ENCODE measurements around the gene CEPT1. TPM values are rescaled to one million over a fixed set of nuclear protein-coding genes. Genes with fewer than 3 reads are reported as not detected.

The CEPT1 gene
- total RNA-seq, 1 experiment from 2014 or later = 30.9 TPM

DNA sequence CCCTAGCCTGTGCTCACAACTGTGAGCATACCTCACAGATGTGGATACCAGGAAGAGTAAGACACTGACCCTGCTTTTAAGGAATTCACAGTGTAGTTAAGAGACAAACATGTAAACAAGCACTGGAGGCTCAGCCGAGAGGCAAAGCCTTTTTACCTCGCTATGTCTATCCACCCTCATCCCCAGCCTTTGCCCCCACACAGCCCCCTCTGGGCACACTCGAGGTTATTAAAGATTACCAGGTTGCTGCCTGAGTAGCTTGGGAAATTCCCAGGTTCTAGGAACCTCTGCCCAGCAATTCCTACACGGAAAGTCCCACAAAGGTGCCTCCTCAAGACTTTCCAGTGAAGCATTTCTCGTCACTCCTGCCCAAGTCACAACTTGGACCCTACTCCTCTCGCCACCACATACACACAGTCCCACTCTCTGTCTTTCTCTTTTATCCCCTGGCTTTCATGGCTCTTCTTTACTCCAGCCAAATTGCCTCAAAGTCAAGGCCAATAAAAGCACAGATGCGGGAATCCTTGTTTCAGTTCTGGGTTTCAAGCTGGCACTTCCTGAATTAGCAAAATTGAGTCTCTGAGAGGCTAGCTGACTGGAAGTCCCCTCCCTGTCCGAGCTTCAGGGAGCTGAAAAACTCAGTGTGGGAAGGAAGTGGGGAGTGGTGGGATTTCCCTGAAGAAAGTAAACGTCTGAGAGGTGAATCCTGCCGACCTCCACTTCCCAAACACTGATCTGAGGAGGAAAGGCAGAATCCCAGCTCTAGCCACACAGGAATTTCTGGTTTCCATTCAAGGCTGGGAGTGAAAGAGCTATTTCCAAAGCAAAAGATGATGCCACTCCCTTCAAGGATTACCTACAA is 52.9 kb downstream of the CEPT1 start:
- Histone ChIP-seq H3K9me3 (ENCODE audit: low read depth, low read length, poor library complexity, severe bottlenecking) (no peaks in the 10 kb centered on the region), H3K36me3 (ENCODE audit: insufficient read depth, low read length, poor library complexity, severe bottlenecking) (no peaks in the 10 kb centered on the region), H3K4me1 (ENCODE audit: insufficient read depth, low read length, poor library complexity, severe bottlenecking) (no peaks in the 10 kb centered on the region), H3K27ac (ENCODE audit: low read depth, low read length, poor library complexity, severe bottlenecking) (no peak overlapping the region), H3K4me3 (ENCODE audit: low read depth, low read length, poor library complexity, severe bottlenecking) (no peak overlapping the region), H3K27me3 (replicated peaks; ENCODE audit: insufficient read depth, low read depth, low read length, poor library complexity) (no peaks in the 10 kb centered on the region)
- no peak for DNase-seq (ENCODE audit: low spot score)
- BruUV-seq (replicated peaks) = no TSS peak
- ChIA-PET POLR2A (ENCODE audit: low non-redundant PET) (no interaction called here), CTCF (no interaction called here)
- intact Hi-C loops (cut with micrococcal nuclease; ENCODE audit: unreplicated experiment) = no loop called here
- TF ChIP-seq EZH2 (IDR thresholded peaks at IDR 0.05; ENCODE audit: borderline replicate concordance, low read depth, low read length, poor library complexity, severe bottlenecking) = no peak

DNA sequence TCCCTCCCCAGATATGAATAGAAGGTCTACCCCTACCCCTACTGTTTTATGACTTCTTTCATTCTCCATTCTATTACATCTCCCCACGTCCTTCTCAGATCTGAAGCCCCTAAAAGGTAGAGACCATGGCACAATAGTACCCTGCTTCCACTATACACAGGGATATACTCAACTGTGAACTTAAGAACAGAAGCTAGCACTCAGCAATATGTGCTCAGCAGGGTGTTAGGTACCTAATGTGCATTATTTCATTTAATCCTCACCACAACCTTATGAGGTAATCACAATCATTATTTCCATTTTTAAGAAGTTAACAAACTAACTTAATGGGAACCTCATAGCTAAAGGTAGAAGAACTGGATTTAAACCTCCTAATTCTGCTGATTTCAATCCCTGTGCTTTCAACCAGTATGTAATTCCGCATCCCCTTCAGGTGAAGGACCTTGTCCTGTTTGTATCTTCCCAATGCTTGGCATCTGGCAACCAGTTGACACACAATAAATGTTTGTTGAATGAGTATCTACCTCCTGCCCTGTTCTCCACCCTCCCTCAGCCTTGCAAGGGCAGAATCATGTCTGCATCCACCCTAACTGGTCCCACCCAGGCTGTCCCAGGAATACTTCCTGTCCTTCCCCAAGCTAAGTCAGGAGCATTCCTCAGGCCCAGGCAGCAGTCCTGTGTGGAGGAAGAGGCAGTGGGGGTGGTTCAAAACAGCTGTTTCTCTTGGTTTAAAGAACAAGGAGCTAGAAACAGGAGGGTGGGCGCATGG is 53.9 kb downstream of the CEPT1 start:
- no peaks in the 10 kb centered on the region for H3K27me3 ChIP-seq (replicated peaks; ENCODE audit: insufficient read depth, low read depth, low read length, poor library complexity)
- H3K4me1 ChIP-seq (ENCODE audit: insufficient read depth, low read length, poor library complexity, severe bottlenecking) = no peaks in the 10 kb centered on the region
- no peaks in the 10 kb centered on the region for H3K9me3 ChIP-seq (ENCODE audit: low read depth, low read length, poor library complexity, severe bottlenecking)
- ChIA-PET CTCF (no interaction called here), POLR2A (ENCODE audit: low non-redundant PET) (no interaction called here)
- BruUV-seq (replicated peaks) = no TSS peak
- no peak overlapping the region for H3K4me3 ChIP-seq (ENCODE audit: low read depth, low read length, poor library complexity, severe bottlenecking)
- no peak overlapping the region for H3K27ac ChIP-seq (ENCODE audit: low read depth, low read length, poor library complexity, severe bottlenecking)
- intact Hi-C loops (cut with micrococcal nuclease; ENCODE audit: unreplicated experiment) = no loop called here
- no peak for DNase-seq (ENCODE audit: low spot score)
- no peaks in the 10 kb centered on the region for H3K36me3 ChIP-seq (ENCODE audit: insufficient read depth, low read length, poor library complexity, severe bottlenecking)
- no peak for TF ChIP-seq EZH2 (IDR thresholded peaks at IDR 0.05; ENCODE audit: borderline replicate concordance, low read depth, low read length, poor library complexity, severe bottlenecking)
- TF ChIP-seq, protein P1, sequence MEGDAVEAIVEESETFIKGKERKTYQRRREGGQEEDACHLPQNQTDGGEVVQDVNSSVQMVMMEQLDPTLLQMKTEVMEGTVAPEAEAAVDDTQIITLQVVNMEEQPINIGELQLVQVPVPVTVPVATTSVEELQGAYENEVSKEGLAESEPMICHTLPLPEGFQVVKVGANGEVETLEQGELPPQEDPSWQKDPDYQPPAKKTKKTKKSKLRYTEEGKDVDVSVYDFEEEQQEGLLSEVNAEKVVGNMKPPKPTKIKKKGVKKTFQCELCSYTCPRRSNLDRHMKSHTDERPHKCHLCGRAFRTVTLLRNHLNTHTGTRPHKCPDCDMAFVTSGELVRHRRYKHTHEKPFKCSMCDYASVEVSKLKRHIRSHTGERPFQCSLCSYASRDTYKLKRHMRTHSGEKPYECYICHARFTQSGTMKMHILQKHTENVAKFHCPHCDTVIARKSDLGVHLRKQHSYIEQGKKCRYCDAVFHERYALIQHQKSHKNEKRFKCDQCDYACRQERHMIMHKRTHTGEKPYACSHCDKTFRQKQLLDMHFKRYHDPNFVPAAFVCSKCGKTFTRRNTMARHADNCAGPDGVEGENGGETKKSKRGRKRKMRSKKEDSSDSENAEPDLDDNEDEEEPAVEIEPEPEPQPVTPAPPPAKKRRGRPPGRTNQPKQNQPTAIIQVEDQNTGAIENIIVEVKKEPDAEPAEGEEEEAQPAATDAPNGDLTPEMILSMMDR (conservative IDR thresholded peaks at IDR 0.05; ENCODE audit: low read depth, low read length) = no peak

GRCh38 chr1:111195002-111195684 is 55.1 kb downstream of the CEPT1 start:
- DNase-seq (ENCODE audit: low spot score) = no peak
- H3K9me3 ChIP-seq (ENCODE audit: low read depth, low read length, poor library complexity, severe bottlenecking) = no peaks in the 10 kb centered on the region
- no TSS peak for BruUV-seq (replicated peaks)
- H3K36me3 ChIP-seq (ENCODE audit: insufficient read depth, low read length, poor library complexity, severe bottlenecking) = no peaks in the 10 kb centered on the region
- TF ChIP-seq EZH2 (IDR thresholded peaks at IDR 0.05; ENCODE audit: borderline replicate concordance, low read depth, low read length, poor library complexity, severe bottlenecking) = no peak
- TF ChIP-seq, protein P1 (conservative IDR thresholded peaks at IDR 0.05; ENCODE audit: low read depth, low read length) = no peak
- CTCF ChIA-PET = no interaction called here
- no peak overlapping the region for H3K4me3 ChIP-seq (ENCODE audit: low read depth, low read length, poor library complexity, severe bottlenecking)
- no peaks in the 10 kb centered on the region for H3K4me1 ChIP-seq (ENCODE audit: insufficient read depth, low read length, poor library complexity, severe bottlenecking)
- no peaks in the 10 kb centered on the region for H3K27me3 ChIP-seq (replicated peaks; ENCODE audit: insufficient read depth, low read depth, low read length, poor library complexity)
- H3K27ac ChIP-seq (ENCODE audit: low read depth, low read length, poor library complexity, severe bottlenecking) = no peak overlapping the region
- POLR2A ChIA-PET (ENCODE audit: low non-redundant PET) = no interaction called here
- intact Hi-C loops (cut with micrococcal nuclease; ENCODE audit: unreplicated experiment) = no loop called here
